ENCODE results near the gene ZNF101. TPM values are rescaled to one million over a fixed set of nuclear protein-coding genes. Genes with fewer than 3 reads are reported as not detected.
A peak's percentile ranks its signal among the peaks of the same experiment; 100 is the strongest.

Gene ZNF101
- total RNA-seq, 1 experiment from 2014 or later = 12.8 TPM

- H3K79me2 ChIP-seq (ENCODE audit: insufficient read depth, low read length) = peaks cover 10% of the 10 kb centered on the region; the same call in 1 of the 2 replicates
- no peaks in the 10 kb centered on the region for H3K9me2 ChIP-seq (ENCODE audit: insufficient read depth)
- peak within 1 kb of the TSS; percentile 67 to 76 for H3K4me3 ChIP-seq (replicated peaks in 1 of 2; ENCODE audit: low read depth in 1 of 2, low read length in 2 of 2)
- H3K4me1 ChIP-seq (ENCODE audit: control insufficient read depth in 1 of 2, insufficient read depth in 2 of 2, low read length in 2 of 2) = peaks cover 4 to 22% of the 10 kb centered on the region in 2 experiments
- ChIA-PET POLR2A (interaction anchor here (0.9 kb wide), 1 partner anchor 26 kb away, joined by 3 read pairs; no protein-coding TSS in a partner anchor), RAD21 (ENCODE audit: low non-redundant PET in 1 of 2, low total read pairs in 2 of 2, uncharacterized antibody in 2 of 2, unreplicated experiment in 2 of 2) (no interaction called here), CTCF (no interaction called here)
- BruUV-seq (replicated peaks) = no TSS peak
- H4K20me1 ChIP-seq (ENCODE audit: insufficient read depth) = no peaks in the 10 kb centered on the region
- DNase-seq (ENCODE audit: low read depth, low spot score) (peak; percentile 24), ATAC-seq (peak; percentile 83)
- H3K4me2 ChIP-seq (ENCODE audit: low read length) = peak within 1 kb of the TSS; percentile 97
- intact Hi-C loops (cut with micrococcal nuclease) = no loop called here
- no peak within 1 kb of the TSS for H2AFZ ChIP-seq (ENCODE audit: low read depth, low read length, poor library complexity, severe bottlenecking)
- H3K36me3 ChIP-seq (ENCODE audit: control insufficient read depth in 1 of 2, insufficient read depth in 2 of 2, low read length in 2 of 2) = peaks cover 5% of the 10 kb centered on the region in 2 experiments; a peak in 2 of 4 replicates
- peak within 1 kb of the TSS; percentile 92 for H3K9ac ChIP-seq (ENCODE audit: low read length)
- TF ChIP-seq FOSL1 (IDR thresholded peaks at IDR 0.05; ENCODE audit: low read depth) (no peak), REST (IDR thresholded peaks at IDR 0.05; ENCODE audit: low read depth) (no peak), JUND (IDR thresholded peaks at IDR 0.05) (no peak), ZNF274 (IDR thresholded peaks at IDR 0.05; ENCODE audit: low read depth, low read length) (no peak), ZFX (IDR thresholded peaks at IDR 0.05) (peak; percentile 70), SIN3A (IDR thresholded peaks at IDR 0.05; ENCODE audit: low read depth) (no peak; the same call in 1 of the 2 replicates), POLR2A (IDR thresholded peaks at IDR 0.05; ENCODE audit: borderline replicate concordance, extremely low read depth, insufficient read depth, insufficient read length) (peak; percentile 54), CTCF (IDR thresholded peaks at IDR 0.05 in 2 of 3, conservative IDR thresholded peaks at IDR 0.05 in 1 of 3; ENCODE audit: borderline replicate concordance in 1 of 3, insufficient read depth in 1 of 3, low read depth in 2 of 3, low read length in 2 of 3) (no peak), MAX (IDR thresholded peaks at IDR 0.05) (peak; percentile 66; the same call in 1 of the 2 replicates), ATF3 (IDR thresholded peaks at IDR 0.05) (no peak), EGR1 (IDR thresholded peaks at IDR 0.05; ENCODE audit: low read depth) (no peak), CEBPB (IDR thresholded peaks at IDR 0.05; ENCODE audit: low read depth) (no peak), SRF (IDR thresholded peaks at IDR 0.05; ENCODE audit: low read depth) (no peak), CBX3 (IDR thresholded peaks at IDR 0.05; ENCODE audit: low read depth) (no peak), POLR2AphosphoS5 (IDR thresholded peaks at IDR 0.05; ENCODE audit: low read depth, low read length) (peak; percentile 73), ZBTB33 (IDR thresholded peaks at IDR 0.05; ENCODE audit: extremely low read depth, insufficient replicate concordance, low read length) (no peak), SP1 (IDR thresholded peaks at IDR 0.05; ENCODE audit: low read depth) (no peak)
- H3K9me3 ChIP-seq (ENCODE audit: control insufficient read depth in 1 of 2, insufficient read depth in 1 of 2, low read depth in 1 of 2, low read length in 2 of 2) = no peaks in the 10 kb centered on the region
- no peaks in the 10 kb centered on the region for H3K27me3 ChIP-seq (ENCODE audit: insufficient read depth, low read length)
- peak within 1 kb of the TSS; percentile 96 for H3K27ac ChIP-seq (ENCODE audit: low read depth, low read length)
Measured at GRCh38 chr19:19627621-19628500, 40.8 kb upstream of the ZNF101 start, which contains the start of gene LPAR2. Gene LPAR2, minus strand, starts transcription at chr19:19628220. Its CDS starts 945 bp downstream, at chr19:19627275.
